Neuronal stem cell (in vitro differentiated cells): ENCODE results near the gene ZFAND3.

ENCODE experiments used
- DNase-seq: peaks from one replicate; pipeline ENCODE4 v3.0.0-alpha.2; 2013; ENCODE audit warnings: low spot score
- H2AFZ ChIP-seq: one replicate; pipeline ENCODE4 v1.6.1; 2013; ENCODE audit warnings: mild to moderate bottlenecking, low read length, inconsistent platforms
- H2AK5ac ChIP-seq: 2 replicates; pipeline ENCODE4 v1.6.1; 2013; ENCODE audit warnings: low read depth, mild to moderate bottlenecking, inconsistent platforms, low read length, moderate library complexity, mixed read lengths
- H2BK120ac ChIP-seq: 2 replicates; pipeline ENCODE4 v1.6.1; 2013; ENCODE audit warnings: low read depth, mild to moderate bottlenecking, inconsistent platforms, low read length, moderate library complexity, mixed read lengths
- H2BK12ac ChIP-seq: one replicate; pipeline ENCODE4 v1.6.1; 2013; ENCODE audit warnings: low read length, inconsistent platforms
- H2BK15ac ChIP-seq: 2 replicates; pipeline ENCODE4 v1.6.1; 2013; ENCODE audit warnings: mild to moderate bottlenecking, low read length, inconsistent platforms, mixed read lengths
- H2BK5ac ChIP-seq: one replicate; pipeline ENCODE4 v1.6.1; 2013; ENCODE audit warnings: inconsistent platforms, mild to moderate bottlenecking, low read length, moderate library complexity
- H3K14ac ChIP-seq: one replicate; pipeline ENCODE4 v1.6.1; 2013; ENCODE audit warnings: low read length, inconsistent platforms
- H3K18ac ChIP-seq: 2 replicates; pipeline ENCODE4 v1.6.1; 2013; ENCODE audit warnings: low read length, inconsistent platforms
- H3K23ac ChIP-seq: 2 replicates; pipeline ENCODE4 v1.6.1; 2013; ENCODE audit warnings: low read depth, mild to moderate bottlenecking, mixed read lengths, low read length, inconsistent platforms; ENCODE audit not compliant: poor library complexity
- H3K27ac ChIP-seq: replicated peaks from 3 replicates; pipeline ENCODE4 v1.5.1; 2013; ENCODE audit warnings: low read length, inconsistent platforms
- H3K27me3 ChIP-seq, 3 experiments: 2 replicates each; pipeline ENCODE4 v1.6.1; 2013; ENCODE audit warnings: low read length in 3 of 3, mild to moderate bottlenecking in 2 of 3, inconsistent platforms in 1 of 3, low read depth in 1 of 3, mixed read lengths in 1 of 3, moderate library complexity in 1 of 3; ENCODE audit not compliant: control insufficient read depth in 3 of 3, insufficient read depth in 3 of 3
- H3K36me3 ChIP-seq, 2 donors: replicated peaks in 1 of 2; 2 replicates each; pipeline ENCODE4 v1.6.1; 2013; ENCODE audit warnings: low read length in 2 of 2; ENCODE audit not compliant: control insufficient read depth in 2 of 2, insufficient read depth in 2 of 2
- H3K4ac ChIP-seq: 2 replicates; pipeline ENCODE4 v1.6.1; 2013; ENCODE audit warnings: inconsistent platforms, mild to moderate bottlenecking, low read length, moderate library complexity
- H3K4me1 ChIP-seq, 2 donors: 1 replicate in 1 of 2; 2 replicates in 1 of 2; pipeline ENCODE4 v1.6.1; 2013; ENCODE audit warnings: low read length in 2 of 2, low read depth in 1 of 2; ENCODE audit not compliant: control insufficient read depth in 2 of 2, insufficient read depth in 1 of 2
- H3K4me2 ChIP-seq: one replicate; pipeline ENCODE4 v1.6.1; 2013; ENCODE audit warnings: mild to moderate bottlenecking, low read length, inconsistent platforms; ENCODE audit not compliant: insufficient read depth, poor library complexity, severe bottlenecking
- H3K4me3 ChIP-seq, 2 donors: 2 replicates each; pipeline ENCODE4 v1.5.1; 2013; ENCODE audit warnings: low read length in 2 of 2, mild to moderate bottlenecking in 2 of 2, inconsistent platforms in 1 of 2, moderate library complexity in 1 of 2
- H3K79me1 ChIP-seq: one replicate; pipeline ENCODE4 v1.6.1; 2013; ENCODE audit warnings: low read depth, mild to moderate bottlenecking, inconsistent platforms, low read length, moderate library complexity
- H3K9ac ChIP-seq: one replicate; pipeline ENCODE4 v1.6.1; 2013; ENCODE audit warnings: mild to moderate bottlenecking, low read depth, low read length, inconsistent platforms; ENCODE audit not compliant: poor library complexity
- H3K9me3 ChIP-seq, 2 donors: replicated peaks in 1 of 2; 2 replicates each; pipeline versions ENCODE3 to v1.6.1; 2013; ENCODE audit warnings: low read length in 2 of 2, mild to moderate bottlenecking in 2 of 2, inconsistent platforms in 1 of 2, low read depth in 1 of 2, mixed read lengths in 1 of 2, moderate library complexity in 1 of 2; ENCODE audit not compliant: control insufficient read depth in 2 of 2, insufficient read depth in 1 of 2
- H4K8ac ChIP-seq: one replicate; pipeline ENCODE4 v1.6.1; 2013; ENCODE audit warnings: low read depth, mild to moderate bottlenecking, inconsistent platforms, low read length, moderate library complexity
- H4K91ac ChIP-seq: one replicate; pipeline ENCODE4 v1.6.1; 2013; ENCODE audit warnings: low read length, low read depth, mild to moderate bottlenecking, inconsistent platforms; ENCODE audit not compliant: poor library complexity
- WGBS, 2 donors: extraction: QIAGEN DNeasy Blood & Tissue Kit; methylation state at CpG; one replicate each; pipeline ENCODE4 v1.1.7; 2013; ENCODE audit warnings: missing lambda C conversion rate in 2 of 2, mixed read lengths in 1 of 2; ENCODE audit not compliant: insufficient read length in 2 of 2, insufficient replicate concordance in 1 of 2; ENCODE audit errors: extremely low coverage in 2 of 2; 5-methylcytosine and 5-hydroxymethylcytosine counted together

ZFAND3 gene

GRCh38 chr6:37802810-37803209, 16.7 kb upstream of the ZFAND3 start:
- no CpG with 5 or more reads among the region's 2 CpGs for WGBS, 2 donors
- no peak overlapping the region for H3K4ac ChIP-seq

GRCh38 chr6:37804586-37804985, 14.9 kb upstream of the ZFAND3 start:
- no peak overlapping the region for H2BK120ac ChIP-seq
- H3K27ac ChIP-seq: no peak overlapping the region
- H3K4me2 ChIP-seq: no peak overlapping the region
- H2BK5ac ChIP-seq: no peak overlapping the region
- peaks cover 0 to 4% (median 0%) of the 10 kb centered on the region in 3 experiments for H3K27me3 ChIP-seq
- H3K79me1 ChIP-seq: no peaks in the 10 kb centered on the region
- H4K8ac ChIP-seq: no peak overlapping the region
- no peak overlapping the region for H2BK15ac ChIP-seq
- H2AK5ac ChIP-seq: no peak overlapping the region
- H2BK12ac ChIP-seq: no peak overlapping the region
- H3K18ac ChIP-seq: no peak overlapping the region
- no peak overlapping the region for H3K9ac ChIP-seq
- no peak overlapping the region for H3K14ac ChIP-seq
- H3K23ac ChIP-seq: no peak overlapping the region
- H3K4me3 ChIP-seq: no peak overlapping the region
- H2AFZ ChIP-seq: no peak overlapping the region
- H3K9me3 ChIP-seq: no peaks in the 10 kb centered on the region
- H3K36me3 ChIP-seq: no peaks in the 10 kb centered on the region
- DNase-seq: no peak
- no CpG with 5 or more reads among the region's 1 CpG for WGBS, 2 donors
- no peak overlapping the region for H3K4ac ChIP-seq
- H4K91ac ChIP-seq: no peak overlapping the region
- H3K4me1 ChIP-seq: peaks cover 0 to 4% of the 10 kb centered on the region in 2 donors

More at GRCh38 chr6:37802810-37803209, 16.7 kb upstream of the ZFAND3 start:
- H2AFZ ChIP-seq: no peak overlapping the region
- no peak overlapping the region for H2BK12ac ChIP-seq
- no peak overlapping the region for H3K4me3 ChIP-seq
- no peak overlapping the region for H4K8ac ChIP-seq
- H3K23ac ChIP-seq: no peak overlapping the region
- no peak overlapping the region for H2AK5ac ChIP-seq
- H3K27me3 ChIP-seq: peaks cover 0 to 7% (median 0%) of the 10 kb centered on the region in 3 experiments
- H4K91ac ChIP-seq: no peak overlapping the region
- no peaks in the 10 kb centered on the region for H3K9me3 ChIP-seq
- no peaks in the 10 kb centered on the region for H3K36me3 ChIP-seq
- DNase-seq: no peak
- no peak overlapping the region for H3K14ac ChIP-seq
- H3K18ac ChIP-seq: no peak overlapping the region
- H3K4me1 ChIP-seq: peaks cover 0 to 4% of the 10 kb centered on the region in 2 donors
- H3K27ac ChIP-seq: no peak overlapping the region
- no peaks in the 10 kb centered on the region for H3K79me1 ChIP-seq
- no peak overlapping the region for H2BK15ac ChIP-seq
- no peak overlapping the region for H3K4me2 ChIP-seq
- H3K9ac ChIP-seq: no peak overlapping the region
- no peak overlapping the region for H2BK5ac ChIP-seq
- no peak overlapping the region for H2BK120ac ChIP-seq

GRCh38 chr6:37806213-37806612, 13.3 kb upstream of the ZFAND3 start:
- WGBS, 2 donors: no CpG with 5 or more reads among the region's 2 CpGs
- Histone ChIP-seq H3K14ac (no peak overlapping the region), H3K9me3 (no peaks in the 10 kb centered on the region), H3K27ac (no peak overlapping the region), H3K9ac (no peak overlapping the region), H3K27me3 (no peaks in the 10 kb centered on the region), H3K4me2 (no peak overlapping the region), H2BK12ac (no peak overlapping the region), H3K23ac (no peak overlapping the region), H3K4ac (no peak overlapping the region), H3K36me3 (no peaks in the 10 kb centered on the region), H3K18ac (no peak overlapping the region), H2AFZ (no peak overlapping the region), H4K91ac (no peak overlapping the region), H3K4me3 (no peak overlapping the region), H3K79me1 (no peaks in the 10 kb centered on the region), H4K8ac (no peak overlapping the region), H2BK5ac (no peak overlapping the region), H2AK5ac (no peak overlapping the region), H3K4me1 (peaks cover 0 to under 1% of the 10 kb centered on the region in 2 donors), H2BK15ac (no peak overlapping the region), H2BK120ac (no peak overlapping the region)
- no peak for DNase-seq

GRCh38 chr6:37807656-37808055, 11.9 kb upstream of the ZFAND3 start:
- Histone ChIP-seq H4K91ac (no peak overlapping the region), H3K9me3 (peaks cover 0 to 1% of the 10 kb centered on the region in 2 donors), H2BK12ac (no peak overlapping the region), H3K4me1 (no peaks in the 10 kb centered on the region), H3K4me3 (no peak overlapping the region), H3K36me3 (no peaks in the 10 kb centered on the region), H2AFZ (no peak overlapping the region), H3K79me1 (no peaks in the 10 kb centered on the region), H3K23ac (no peak overlapping the region), H4K8ac (no peak overlapping the region), H2BK120ac (no peak overlapping the region), H2AK5ac (no peak overlapping the region), H3K27ac (no peak overlapping the region), H3K4ac (no peak overlapping the region), H3K4me2 (no peak overlapping the region), H2BK5ac (no peak overlapping the region), H2BK15ac (peak overlapping the region; percentile 18), H3K14ac (no peak overlapping the region), H3K27me3 (no peaks in the 10 kb centered on the region), H3K18ac (no peak overlapping the region), H3K9ac (peak overlapping the region; percentile 10)
- no peak for DNase-seq
- WGBS, 2 donors: no CpG with 5 or more reads among the region's 6 CpGs
